ENCODE measurements around the gene ZNF827.

ZNF827 gene

DNA sequence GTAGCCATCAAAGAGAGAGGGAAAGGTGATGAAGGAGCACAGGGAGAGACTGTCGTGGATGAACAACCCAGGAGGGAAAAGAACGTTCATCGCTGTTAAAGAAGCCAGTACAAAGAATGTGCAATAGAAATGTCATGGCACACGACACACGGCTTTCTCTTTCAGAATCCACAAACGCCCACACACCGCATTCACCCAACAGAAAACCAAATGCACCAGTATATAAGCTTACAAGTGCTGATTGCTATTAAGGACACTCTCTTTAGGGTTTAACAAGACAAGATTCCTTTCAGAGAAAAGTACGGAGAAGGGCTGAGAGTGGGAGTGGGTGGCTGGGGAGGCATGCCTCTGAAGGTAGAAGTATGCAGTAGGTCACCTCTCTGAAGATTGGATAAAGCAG is 178.4 kb downstream of the ZNF827 start:
- no peaks in the 10 kb centered on the region for H3K9me3 ChIP-seq (ENCODE audit: control insufficient read depth, insufficient read depth, low read depth, low read length)
- H3K4me3 ChIP-seq (ENCODE audit: low read depth, low read length): no peak overlapping the region
- H3K27me3 ChIP-seq (ENCODE audit: control insufficient read depth, insufficient read depth, low read length): no peaks in the 10 kb centered on the region
- H3K4me1 ChIP-seq (ENCODE audit: control insufficient read depth, insufficient read depth, low read length): no peaks in the 10 kb centered on the region
- H3K36me3 ChIP-seq (ENCODE audit: control insufficient read depth, insufficient read depth, low read length): peaks cover 72% of the 10 kb centered on the region
- no peak overlapping the region for H3K9ac ChIP-seq (ENCODE audit: low read length)
- no peak overlapping the region for H3K27ac ChIP-seq (ENCODE audit: low read depth, low read length)

DNA sequence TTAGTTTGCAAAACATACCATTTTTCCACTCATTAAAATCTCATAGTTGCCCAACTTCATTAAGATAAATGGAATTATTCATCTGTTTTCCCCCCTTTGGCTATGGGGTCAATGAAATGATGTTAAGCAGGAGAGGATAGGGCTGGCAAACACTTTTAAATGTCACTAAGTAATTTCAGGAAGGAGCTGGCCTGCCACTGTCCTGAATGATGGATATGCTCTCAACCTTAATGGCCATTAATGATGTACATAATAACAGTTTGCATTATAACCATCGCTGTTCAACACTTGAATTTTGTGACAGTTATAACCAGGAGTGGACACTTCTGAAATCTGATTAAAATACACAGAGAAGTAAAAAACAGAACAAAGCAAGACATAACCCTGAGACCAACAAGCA is 181.4 kb downstream of the ZNF827 start:
- Histone ChIP-seq H3K9ac (ENCODE audit: low read length) (no peak overlapping the region), H3K9me3 (ENCODE audit: control insufficient read depth, insufficient read depth, low read depth, low read length) (no peaks in the 10 kb centered on the region), H3K4me3 (ENCODE audit: low read depth, low read length) (no peak overlapping the region), H3K27me3 (ENCODE audit: control insufficient read depth, insufficient read depth, low read length) (no peaks in the 10 kb centered on the region), H3K36me3 (ENCODE audit: control insufficient read depth, insufficient read depth, low read length) (peaks cover 58% of the 10 kb centered on the region), H3K4me1 (ENCODE audit: control insufficient read depth, insufficient read depth, low read length) (no peaks in the 10 kb centered on the region), H3K27ac (ENCODE audit: low read depth, low read length) (no peak overlapping the region)

- Histone ChIP-seq H3K9me3 (ENCODE audit: control insufficient read depth, insufficient read depth, low read depth, low read length) (no peaks in the 10 kb centered on the region), H3K27ac (ENCODE audit: low read depth, low read length) (no peak overlapping the region), H3K9ac (ENCODE audit: low read length) (no peak overlapping the region), H3K36me3 (ENCODE audit: control insufficient read depth, insufficient read depth, low read length) (peaks cover 59% of the 10 kb centered on the region), H3K4me1 (ENCODE audit: control insufficient read depth, insufficient read depth, low read length) (no peaks in the 10 kb centered on the region), H3K27me3 (ENCODE audit: control insufficient read depth, insufficient read depth, low read length) (no peaks in the 10 kb centered on the region), H3K4me3 (ENCODE audit: low read depth, low read length) (no peak overlapping the region)
Measured at GRCh38 chr4:145756244-145756643, 182.4 kb downstream of the ZNF827 start.

GRCh38 chr4:145755802-145756201 is 182.8 kb downstream of the ZNF827 start:
- Histone ChIP-seq H3K27ac (ENCODE audit: low read depth, low read length) (no peak overlapping the region), H3K27me3 (ENCODE audit: control insufficient read depth, insufficient read depth, low read length) (no peaks in the 10 kb centered on the region), H3K36me3 (ENCODE audit: control insufficient read depth, insufficient read depth, low read length) (peaks cover 58% of the 10 kb centered on the region), H3K4me1 (ENCODE audit: control insufficient read depth, insufficient read depth, low read length) (no peaks in the 10 kb centered on the region), H3K9me3 (ENCODE audit: control insufficient read depth, insufficient read depth, low read depth, low read length) (no peaks in the 10 kb centered on the region), H3K4me3 (ENCODE audit: low read depth, low read length) (no peak overlapping the region), H3K9ac (ENCODE audit: low read length) (no peak overlapping the region)

- H3K4me3 ChIP-seq (ENCODE audit: low read depth, low read length): no peak overlapping the region
- no peaks in the 10 kb centered on the region for H3K27me3 ChIP-seq (ENCODE audit: control insufficient read depth, insufficient read depth, low read length)
- H3K4me1 ChIP-seq (ENCODE audit: control insufficient read depth, insufficient read depth, low read length): no peaks in the 10 kb centered on the region; the same call in 1 of the 2 replicates
- peaks cover 31% of the 10 kb centered on the region for H3K36me3 ChIP-seq (ENCODE audit: control insufficient read depth, insufficient read depth, low read length)
- no peaks in the 10 kb centered on the region for H3K9me3 ChIP-seq (ENCODE audit: control insufficient read depth, insufficient read depth, low read depth, low read length)
- no peak overlapping the region for H3K9ac ChIP-seq (ENCODE audit: low read length)
- H3K27ac ChIP-seq (ENCODE audit: low read depth, low read length): no peak overlapping the region
Measured at GRCh38 chr4:145743641-145744040, 195.0 kb downstream of the ZNF827 start.

DNA sequence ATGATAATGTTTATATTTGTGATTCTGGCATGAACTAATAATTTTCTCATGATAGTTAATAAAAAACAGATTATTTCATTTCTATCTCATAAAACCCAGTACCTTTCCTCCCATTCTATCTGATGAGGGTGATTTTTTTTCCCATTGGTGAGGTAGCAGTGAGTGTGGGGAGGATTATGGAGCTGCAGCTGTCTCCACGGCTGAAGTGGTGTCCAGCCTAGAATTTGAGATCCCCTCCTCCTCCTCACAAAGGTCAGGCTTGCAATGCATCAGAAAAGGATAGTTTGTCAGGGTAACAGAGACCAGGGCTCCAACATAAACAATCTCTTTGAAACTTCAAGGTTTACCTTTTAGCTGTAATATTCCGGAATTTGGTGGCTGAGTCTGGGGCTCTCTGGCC is 197.8 kb downstream of the ZNF827 start:
- Histone ChIP-seq H3K9ac (ENCODE audit: low read length) (no peak overlapping the region), H3K27ac (ENCODE audit: low read depth, low read length) (no peak overlapping the region), H3K4me3 (ENCODE audit: low read depth, low read length) (no peak overlapping the region), H3K9me3 (ENCODE audit: control insufficient read depth, insufficient read depth, low read depth, low read length) (no peaks in the 10 kb centered on the region), H3K4me1 (ENCODE audit: control insufficient read depth, insufficient read depth, low read length) (peaks cover 7% of the 10 kb centered on the region; the same call in 1 of the 2 replicates), H3K36me3 (ENCODE audit: control insufficient read depth, insufficient read depth, low read length) (peaks cover 31% of the 10 kb centered on the region), H3K27me3 (ENCODE audit: control insufficient read depth, insufficient read depth, low read length) (no peaks in the 10 kb centered on the region)

- no peaks in the 10 kb centered on the region for H3K9me3 ChIP-seq (ENCODE audit: control insufficient read depth, insufficient read depth, low read depth, low read length)
- no peak overlapping the region for H3K4me3 ChIP-seq (ENCODE audit: low read depth, low read length)
- H3K36me3 ChIP-seq (ENCODE audit: control insufficient read depth, insufficient read depth, low read length): peaks cover 27% of the 10 kb centered on the region
- H3K27me3 ChIP-seq (ENCODE audit: control insufficient read depth, insufficient read depth, low read length): no peaks in the 10 kb centered on the region
- H3K27ac ChIP-seq (ENCODE audit: low read depth, low read length): no peak overlapping the region
- H3K9ac ChIP-seq (ENCODE audit: low read length): no peak overlapping the region
- peaks cover 16% of the 10 kb centered on the region for H3K4me1 ChIP-seq (ENCODE audit: control insufficient read depth, insufficient read depth, low read length)
Measured at GRCh38 chr4:145739845-145740244, 198.8 kb downstream of the ZNF827 start.

DNA sequence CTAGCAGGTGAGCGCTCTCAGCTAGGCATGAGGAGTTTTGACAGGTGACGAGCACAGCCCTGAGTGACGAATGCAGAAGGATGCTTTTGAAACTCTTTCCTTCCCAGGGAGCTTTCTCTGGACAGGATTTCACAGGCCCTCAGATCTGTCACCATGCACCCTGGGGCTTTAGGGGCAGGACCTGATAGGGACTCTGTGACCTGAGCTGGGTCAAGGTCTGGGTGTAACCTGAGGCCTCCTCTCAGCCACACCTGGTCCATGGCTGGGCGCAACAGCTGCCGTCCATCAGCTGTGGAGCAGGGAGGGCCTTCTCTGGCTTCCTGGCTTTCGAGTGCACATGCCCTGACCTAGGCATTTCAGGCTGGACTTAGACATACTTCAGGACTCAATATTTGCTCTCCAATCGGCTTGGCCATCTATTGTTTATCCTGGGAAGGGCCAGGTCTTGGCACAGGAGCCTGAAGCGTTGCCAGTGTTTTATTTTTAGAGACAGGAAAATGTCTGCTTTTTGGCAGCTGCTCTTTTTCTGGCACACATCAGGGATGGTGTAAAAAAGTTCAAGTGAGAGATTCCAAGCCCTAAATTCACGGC is 202.3 kb downstream of the ZNF827 start:
- peaks cover 13% of the 10 kb centered on the region for H3K36me3 ChIP-seq (ENCODE audit: control insufficient read depth, insufficient read depth, low read length)
- H3K4me1 ChIP-seq (ENCODE audit: control insufficient read depth, insufficient read depth, low read length): peaks cover 37% of the 10 kb centered on the region
- H3K27me3 ChIP-seq (ENCODE audit: control insufficient read depth, insufficient read depth, low read length): no peaks in the 10 kb centered on the region
- H3K4me3 ChIP-seq (ENCODE audit: low read depth, low read length): no peak overlapping the region
- H3K9me3 ChIP-seq (ENCODE audit: control insufficient read depth, insufficient read depth, low read depth, low read length): no peaks in the 10 kb centered on the region
- H3K9ac ChIP-seq (ENCODE audit: low read length): no peak overlapping the region
- H3K27ac ChIP-seq (ENCODE audit: low read depth, low read length): no peak overlapping the region

DNA sequence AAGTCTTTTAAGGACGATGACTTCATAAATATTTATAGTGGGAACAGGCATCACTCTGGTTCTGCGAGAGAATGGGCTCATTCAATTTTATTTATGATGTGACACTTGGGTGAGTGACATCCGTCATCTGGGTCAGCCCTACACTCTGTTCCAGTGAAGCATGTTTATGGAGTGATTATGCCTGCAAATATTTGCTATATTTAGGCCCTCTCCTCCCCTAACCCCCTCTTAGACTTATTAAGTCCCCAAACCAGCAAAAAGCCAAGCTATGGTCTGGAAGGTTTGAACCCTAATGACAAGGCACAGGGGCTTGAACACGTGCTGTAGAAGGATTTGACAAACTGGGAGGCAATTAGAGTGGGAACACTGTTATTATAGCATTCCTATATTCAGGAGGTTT is 202.8 kb downstream of the ZNF827 start:
- Histone ChIP-seq H3K9ac (ENCODE audit: low read length) (no peak overlapping the region), H3K27me3 (ENCODE audit: control insufficient read depth, insufficient read depth, low read length) (no peaks in the 10 kb centered on the region), H3K27ac (ENCODE audit: low read depth, low read length) (no peak overlapping the region; the same call in 1 of the 2 replicates), H3K36me3 (ENCODE audit: control insufficient read depth, insufficient read depth, low read length) (peaks cover 14% of the 10 kb centered on the region), H3K4me1 (ENCODE audit: control insufficient read depth, insufficient read depth, low read length) (peaks cover 42% of the 10 kb centered on the region), H3K4me3 (ENCODE audit: low read depth, low read length) (no peak overlapping the region), H3K9me3 (ENCODE audit: control insufficient read depth, insufficient read depth, low read depth, low read length) (no peaks in the 10 kb centered on the region)

DNA sequence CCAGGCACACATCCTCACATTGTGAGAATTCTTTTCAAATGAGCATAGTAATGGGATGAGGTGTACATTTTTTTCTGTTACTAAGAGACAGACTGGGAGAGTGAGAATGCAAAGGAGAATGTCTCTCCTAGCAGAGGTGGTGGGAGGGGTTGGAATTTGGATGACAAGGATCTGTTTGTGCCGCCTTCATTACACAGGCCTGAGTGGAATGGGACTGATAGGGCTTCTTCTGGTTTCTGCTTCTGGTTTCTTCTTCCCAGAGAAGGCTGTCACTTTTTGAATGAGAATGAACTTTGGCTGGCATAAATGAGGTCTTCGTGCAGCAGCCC is 203.3 kb downstream of the ZNF827 start:
- no peak overlapping the region; the same call in 1 of the 2 replicates for H3K27ac ChIP-seq (ENCODE audit: low read depth, low read length)
- peak overlapping the region; percentile 19; the same call in 1 of the 2 replicates for H3K4me3 ChIP-seq (ENCODE audit: low read depth, low read length)

DNA sequence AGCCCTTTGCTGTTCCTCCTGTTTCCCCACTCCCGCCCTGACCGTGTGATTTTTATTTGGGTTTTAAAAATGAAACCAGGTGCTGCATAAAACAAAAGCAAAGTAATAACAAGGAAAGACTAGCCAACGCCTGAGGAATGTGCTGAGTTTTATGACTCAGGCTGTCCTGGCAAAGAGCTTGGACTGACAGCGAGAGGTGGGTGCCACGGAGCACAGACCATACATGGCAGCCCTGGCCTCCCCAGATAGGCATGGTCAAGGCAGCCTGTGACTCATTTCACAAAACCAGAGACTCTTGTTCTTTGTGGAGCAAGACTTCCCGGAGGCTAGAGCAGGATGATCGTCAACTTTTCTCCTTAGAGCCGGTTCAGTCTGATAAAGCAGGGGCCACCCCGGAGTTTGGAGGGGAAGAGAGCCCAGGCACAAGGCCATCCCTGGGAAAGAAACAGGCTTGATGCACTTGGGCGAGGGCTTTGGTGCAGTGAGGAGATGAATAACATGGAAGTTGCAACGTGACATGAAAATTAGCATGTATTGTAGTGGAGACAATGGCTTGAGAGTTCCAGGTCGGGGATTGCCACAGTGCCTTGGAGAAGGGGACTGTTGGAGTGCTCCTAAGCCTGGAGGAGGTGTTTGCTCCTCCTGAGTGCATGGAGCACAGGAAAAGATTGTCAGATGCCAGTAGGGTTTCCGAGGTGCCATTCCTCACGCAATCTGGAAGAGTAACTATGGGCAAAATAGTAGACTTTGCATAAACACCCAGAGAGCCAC is 203.9 kb downstream of the ZNF827 start:
- Histone ChIP-seq H3K9me3 (ENCODE audit: control insufficient read depth, insufficient read depth, low read depth, low read length) (no peaks in the 10 kb centered on the region), H3K27ac (ENCODE audit: low read depth, low read length) (peak overlapping the region; percentile 63; the same call in 1 of the 2 replicates), H3K4me3 (ENCODE audit: low read depth, low read length) (peak overlapping the region; percentile 19; the same call in 1 of the 2 replicates), H3K36me3 (ENCODE audit: control insufficient read depth, insufficient read depth, low read length) (peaks cover 15% of the 10 kb centered on the region; the same call in 1 of the 2 replicates), H3K9ac (ENCODE audit: low read length) (peak overlapping the region; percentile 64), H3K27me3 (ENCODE audit: control insufficient read depth, insufficient read depth, low read length) (no peaks in the 10 kb centered on the region), H3K4me1 (ENCODE audit: control insufficient read depth, insufficient read depth, low read length) (peaks cover 47% of the 10 kb centered on the region)

More for the DNA sequence above, 203.3 kb downstream of the ZNF827 start:
- Histone ChIP-seq H3K36me3 (ENCODE audit: control insufficient read depth, insufficient read depth, low read length) (peaks cover 12% of the 10 kb centered on the region), H3K9ac (ENCODE audit: low read length) (peak overlapping the region; percentile 64), H3K27me3 (ENCODE audit: control insufficient read depth, insufficient read depth, low read length) (no peaks in the 10 kb centered on the region), H3K4me1 (ENCODE audit: control insufficient read depth, insufficient read depth, low read length) (peaks cover 45% of the 10 kb centered on the region), H3K9me3 (ENCODE audit: control insufficient read depth, insufficient read depth, low read depth, low read length) (no peaks in the 10 kb centered on the region)
